Lung (tissue), 12 donors: ENCODE measurements around the gene PRKCA. TPM values are rescaled to one million over a fixed set of nuclear protein-coding genes. Genes with fewer than 3 reads are reported as not detected.
A peak's percentile ranks its signal among the peaks of the same experiment; 100 is the strongest.

Experiments used
- ATAC-seq: fragments of 200-7000 bp; cut with Tn5 transposase; one replicate; pipeline ENCODE4 v1.9.1; 2020; ENCODE audit warnings: moderate number of reproducible peaks; ENCODE audit not compliant: insufficient read depth, low FRiP score
- DNase-seq, 3 donors: peaks; one replicate each; pipeline ENCODE4 v3.0.0-alpha.2; 2013 to 2017
- H3K27ac ChIP-seq, 2 donors: one replicate each; pipeline ENCODE4 v1.5.1; 2013; ENCODE audit warnings: mild to moderate bottlenecking in 2 of 2, moderate library complexity in 2 of 2, control low read depth in 1 of 2, inconsistent platforms in 1 of 2, low read depth in 1 of 2, low read length in 1 of 2
- H3K27me3 ChIP-seq, 3 donors: one replicate each; pipeline ENCODE4 v1.5.1; 2013; ENCODE audit warnings: low read length in 2 of 3; ENCODE audit not compliant: control insufficient read depth in 3 of 3, insufficient read depth in 3 of 3
- H3K36me3 ChIP-seq, 4 donors: one replicate each; pipeline ENCODE4 v1.5.1; 2013; ENCODE audit warnings: low read length in 4 of 4, mild to moderate bottlenecking in 1 of 4, moderate library complexity in 1 of 4; ENCODE audit not compliant: control insufficient read depth in 4 of 4, insufficient read depth in 4 of 4
- H3K4me1 ChIP-seq, 5 donors: one replicate each; pipeline ENCODE4 v1.5.1; 2013; ENCODE audit warnings: low read length in 5 of 5, mild to moderate bottlenecking in 2 of 5, moderate library complexity in 1 of 5; ENCODE audit not compliant: control insufficient read depth in 5 of 5, insufficient read depth in 5 of 5
- H3K4me3 ChIP-seq: one replicate; pipeline ENCODE4 v1.5.1; 2013; ENCODE audit warnings: mild to moderate bottlenecking, control low read depth, moderate library complexity
- H3K9ac ChIP-seq, 2 donors: one replicate each; pipeline ENCODE4 v1.5.1; 2013; ENCODE audit warnings: low read length in 2 of 2, control low read depth in 1 of 2; ENCODE audit not compliant: insufficient read depth in 1 of 2
- H3K9me3 ChIP-seq, 4 donors: one replicate each; pipeline ENCODE4 v1.5.1; 2013; ENCODE audit warnings: low read length in 3 of 4, mild to moderate bottlenecking in 1 of 4, moderate library complexity in 1 of 4; ENCODE audit not compliant: control insufficient read depth in 4 of 4, insufficient read depth in 3 of 4
- WGBS, 2 donors: extraction: QIAGEN DNeasy Blood & Tissue Kit; methylation state at CpG; one replicate each; pipeline ENCODE4 v1.1.7; 2013; 5-methylcytosine and 5-hydroxymethylcytosine counted together
- polyA plus RNA-seq, 2 donors: library from polyadenylated mRNA; stranded (reverse); fragments of 200-250 nt; gene quantifications; one replicate each; pipeline ENCODE4 v1.2.1, GENCODE V29; 2013
- total RNA-seq, 2 donors: library from RNA; depleted of rRNA in 1 of 2; stranded (reverse); fragments of >200 nt in 1 of 2; gene quantifications; one replicate each; pipeline ENCODE4 v1.2.1, GENCODE V29; 2014 to 2021
- TF ChIP-seq, protein P1 (sequence below): IDR thresholded peaks from 2 replicates; pipeline ENCODE4 v1.5.1; 2012; ENCODE audit warnings: mild to moderate bottlenecking; ENCODE audit errors: control extremely low read depth, extremely low read depth
- donor health status: control.
- donor health status: control.
- donor health status: Bipolar disorder and iron deficiency.
- donor health status: healthy.
- donor health status: DM: yes; HTN: yes; CAD: no.

PRKCA gene
- total and polyA plus RNA-seq, 4 donors, result 3.4 to 34.8 (median 13.8) TPM

DNA sequence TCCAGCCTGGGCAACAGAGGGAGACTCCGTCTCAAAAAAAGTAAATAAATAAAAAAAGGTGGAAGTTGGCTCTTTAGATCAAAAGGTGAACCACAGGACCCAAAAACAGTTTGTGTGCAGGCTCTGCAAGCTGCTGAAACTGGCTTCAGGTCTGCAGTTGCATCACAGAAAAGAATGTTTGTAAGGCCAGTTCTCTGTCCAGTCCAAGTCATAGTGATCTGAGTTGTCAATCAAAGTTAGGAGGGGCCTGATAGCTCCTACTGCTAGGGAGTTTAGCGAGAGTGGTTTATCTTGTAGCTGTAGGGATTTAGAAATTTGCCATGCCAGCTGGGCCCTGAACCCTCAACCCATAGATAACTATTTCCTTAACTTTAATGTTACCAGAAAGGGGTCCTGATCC is 431.3 kb downstream of the PRKCA start:
- Histone ChIP-seq H3K9ac (no peak overlapping the region), H3K4me3 (no peak overlapping the region), H3K4me1 (peaks cover 0 to 4% (median 0%) of the 10 kb centered on the region in 5 donors), H3K9me3 (no peaks in the 10 kb centered on the region), H3K36me3 (peaks cover 0 to 6% (median 2%) of the 10 kb centered on the region in 4 donors), H3K27me3 (no peaks in the 10 kb centered on the region), H3K27ac (no peak overlapping the region)
- TF ChIP-seq, protein P1, sequence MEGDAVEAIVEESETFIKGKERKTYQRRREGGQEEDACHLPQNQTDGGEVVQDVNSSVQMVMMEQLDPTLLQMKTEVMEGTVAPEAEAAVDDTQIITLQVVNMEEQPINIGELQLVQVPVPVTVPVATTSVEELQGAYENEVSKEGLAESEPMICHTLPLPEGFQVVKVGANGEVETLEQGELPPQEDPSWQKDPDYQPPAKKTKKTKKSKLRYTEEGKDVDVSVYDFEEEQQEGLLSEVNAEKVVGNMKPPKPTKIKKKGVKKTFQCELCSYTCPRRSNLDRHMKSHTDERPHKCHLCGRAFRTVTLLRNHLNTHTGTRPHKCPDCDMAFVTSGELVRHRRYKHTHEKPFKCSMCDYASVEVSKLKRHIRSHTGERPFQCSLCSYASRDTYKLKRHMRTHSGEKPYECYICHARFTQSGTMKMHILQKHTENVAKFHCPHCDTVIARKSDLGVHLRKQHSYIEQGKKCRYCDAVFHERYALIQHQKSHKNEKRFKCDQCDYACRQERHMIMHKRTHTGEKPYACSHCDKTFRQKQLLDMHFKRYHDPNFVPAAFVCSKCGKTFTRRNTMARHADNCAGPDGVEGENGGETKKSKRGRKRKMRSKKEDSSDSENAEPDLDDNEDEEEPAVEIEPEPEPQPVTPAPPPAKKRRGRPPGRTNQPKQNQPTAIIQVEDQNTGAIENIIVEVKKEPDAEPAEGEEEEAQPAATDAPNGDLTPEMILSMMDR, result no peak
- 92 to 93% methylated on average over 2 of the region's 2 CpGs for WGBS, 2 donors
- ATAC-seq, result no peak
- no peak for DNase-seq

DNA sequence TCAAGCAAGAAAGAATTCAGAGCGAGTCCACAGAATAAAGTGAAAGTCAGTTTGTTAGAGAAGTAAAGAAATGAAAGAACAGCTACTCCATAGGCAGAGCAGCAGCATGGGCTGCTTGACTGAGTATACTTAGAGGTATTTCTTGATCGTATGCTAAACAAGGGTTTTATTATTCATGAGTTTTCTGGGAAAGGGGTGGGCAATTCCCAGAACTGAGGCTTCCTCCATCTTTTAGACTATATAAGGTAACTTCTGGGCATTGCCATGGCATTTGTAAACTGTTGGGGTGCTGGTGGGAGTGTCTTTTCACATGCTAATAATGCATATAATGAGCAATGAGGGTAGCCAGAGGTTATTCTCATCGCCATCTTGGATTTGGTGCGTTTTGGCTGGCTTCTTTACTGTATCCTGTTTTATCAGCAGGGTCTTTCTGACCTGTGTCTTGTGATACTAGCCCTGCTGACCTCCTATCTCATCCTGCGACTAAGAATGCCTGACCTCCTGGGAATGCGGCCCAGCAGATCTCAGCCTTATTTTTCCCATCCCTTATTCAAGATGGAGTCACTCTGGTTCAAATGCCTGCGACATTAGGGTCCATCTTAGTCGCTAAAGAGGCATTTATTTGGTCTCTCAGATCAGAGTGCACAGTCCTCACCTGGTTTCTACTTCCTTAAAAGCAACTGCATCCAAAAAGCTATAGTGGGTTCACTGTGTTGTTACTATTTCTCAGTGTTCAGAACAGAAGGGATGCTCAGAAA is 432.0 kb downstream of the PRKCA start:
- TF ChIP-seq, protein P1, result no peak
- H3K9ac ChIP-seq, result no peak overlapping the region
- H3K9me3 ChIP-seq, result no peaks in the 10 kb centered on the region
- H3K4me1 ChIP-seq, result peaks cover 0 to 4% (median 0%) of the 10 kb centered on the region in 5 donors
- H3K36me3 ChIP-seq, result peaks cover 0 to 6% (median 3%) of the 10 kb centered on the region in 4 donors
- ATAC-seq (no peak), DNase-seq (no peak)
- no peak overlapping the region for H3K4me3 ChIP-seq
- 83 to 90% methylated on average over 8 of the region's 8 CpGs for WGBS, 2 donors
- no peaks in the 10 kb centered on the region for H3K27me3 ChIP-seq
- no peak overlapping the region for H3K27ac ChIP-seq

DNA sequence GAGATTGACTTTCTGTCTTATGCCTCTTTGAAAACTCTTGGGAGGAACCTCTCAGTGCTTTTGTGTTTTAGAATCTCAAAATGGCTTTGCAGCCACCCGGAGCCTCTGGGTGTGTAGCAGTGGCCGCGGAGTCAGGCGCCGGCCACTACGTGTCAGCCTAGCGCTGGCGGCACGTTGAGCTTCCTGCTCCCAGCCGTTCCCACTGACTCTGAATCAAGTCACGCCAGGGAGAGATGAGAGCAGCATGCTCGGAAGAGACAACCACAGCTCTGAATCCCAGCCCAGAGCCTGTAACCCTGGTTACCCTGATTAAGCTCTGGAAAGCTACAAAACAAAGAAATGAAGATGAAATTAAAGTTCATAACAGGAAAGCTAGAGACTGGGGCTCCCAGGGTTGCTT is 435.1 kb downstream of the PRKCA start:
- ATAC-seq (no peak), DNase-seq (peak; percentile 76 to 84 (median 76))
- 43 to 48% methylated on average over 12 of the region's 12 CpGs for WGBS, 2 donors

More for the DNA sequence above, 435.1 kb downstream of the PRKCA start:
- TF ChIP-seq, protein P1, result no peak
- Histone ChIP-seq H3K9ac (no peak overlapping the region), H3K36me3 (peaks cover 0 to 6% (median 3%) of the 10 kb centered on the region in 4 donors), H3K27ac (no peak overlapping the region), H3K9me3 (no peaks in the 10 kb centered on the region), H3K27me3 (no peaks in the 10 kb centered on the region), H3K4me1 (no peaks in the 10 kb centered on the region), H3K4me3 (no peak overlapping the region)
